ENCODE results near the gene FHL2. TPM values are rescaled to one million over a fixed set of nuclear protein-coding genes. Genes with fewer than 3 reads are reported as not detected.

The FHL2 gene
- total RNA-seq, 1 donor from 2014 or later: 0.16 TPM

DNA sequence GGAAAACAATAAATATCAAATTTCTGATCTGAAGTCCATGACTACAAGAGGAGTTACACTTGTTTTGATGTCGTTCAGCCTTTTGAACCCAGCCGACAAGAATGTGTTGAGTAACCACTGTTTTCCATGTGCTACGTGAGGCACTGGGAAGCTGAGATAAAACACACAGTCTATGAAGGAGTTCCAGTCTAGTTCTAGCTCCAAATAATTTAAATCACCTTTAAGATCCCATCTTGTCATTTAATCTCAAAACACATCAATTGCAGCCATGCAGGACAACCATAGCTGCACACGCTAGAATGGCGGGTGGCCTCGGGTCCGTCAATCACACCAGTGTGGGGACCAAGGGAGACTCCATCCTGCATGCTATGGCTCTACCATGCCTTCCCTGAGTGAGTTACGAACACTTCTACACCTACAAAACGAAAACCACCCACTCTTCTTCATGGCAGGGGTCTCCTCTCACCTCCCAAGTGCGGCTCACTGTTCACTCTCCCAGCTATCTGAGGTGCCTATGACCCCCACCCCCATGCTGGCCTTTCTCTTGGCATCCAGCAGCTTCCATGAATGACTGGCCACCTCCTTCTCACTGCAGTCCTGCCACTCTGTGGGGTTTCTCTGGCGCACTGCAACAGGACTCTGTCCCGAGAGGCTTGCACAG, 3.8 kb downstream of the FHL2 start:
- TF ChIP-seq, protein P1, sequence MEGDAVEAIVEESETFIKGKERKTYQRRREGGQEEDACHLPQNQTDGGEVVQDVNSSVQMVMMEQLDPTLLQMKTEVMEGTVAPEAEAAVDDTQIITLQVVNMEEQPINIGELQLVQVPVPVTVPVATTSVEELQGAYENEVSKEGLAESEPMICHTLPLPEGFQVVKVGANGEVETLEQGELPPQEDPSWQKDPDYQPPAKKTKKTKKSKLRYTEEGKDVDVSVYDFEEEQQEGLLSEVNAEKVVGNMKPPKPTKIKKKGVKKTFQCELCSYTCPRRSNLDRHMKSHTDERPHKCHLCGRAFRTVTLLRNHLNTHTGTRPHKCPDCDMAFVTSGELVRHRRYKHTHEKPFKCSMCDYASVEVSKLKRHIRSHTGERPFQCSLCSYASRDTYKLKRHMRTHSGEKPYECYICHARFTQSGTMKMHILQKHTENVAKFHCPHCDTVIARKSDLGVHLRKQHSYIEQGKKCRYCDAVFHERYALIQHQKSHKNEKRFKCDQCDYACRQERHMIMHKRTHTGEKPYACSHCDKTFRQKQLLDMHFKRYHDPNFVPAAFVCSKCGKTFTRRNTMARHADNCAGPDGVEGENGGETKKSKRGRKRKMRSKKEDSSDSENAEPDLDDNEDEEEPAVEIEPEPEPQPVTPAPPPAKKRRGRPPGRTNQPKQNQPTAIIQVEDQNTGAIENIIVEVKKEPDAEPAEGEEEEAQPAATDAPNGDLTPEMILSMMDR (IDR thresholded peaks at IDR 0.05): no peak
- CTCF ChIA-PET: no interaction called here

GRCh38 chr2:105393373-105394055, 5.3 kb downstream of the FHL2 start:
- Mint-ChIP-seq H3K4me1 (peaks cover 4% of the 10 kb centered on the region), H3K27ac (no peak overlapping the region), H3K4me3 (no peak overlapping the region), H3K27me3 (peaks cover 31% of the 10 kb centered on the region), H3K36me3 (ENCODE audit: low read depth) (no peaks in the 10 kb centered on the region), H3K9me3 (no peaks in the 10 kb centered on the region)
- ATAC-seq (ENCODE audit: low read depth): no peak
- POLR2A ChIA-PET: no interaction called here
- TF ChIP-seq, protein P1 (IDR thresholded peaks at IDR 0.05): no peak
- intact Hi-C loops (cut with micrococcal nuclease): no loop called here
- CTCF ChIA-PET: no interaction called here
- DNase-seq: no peak

More for the DNA sequence above, 3.8 kb downstream of the FHL2 start:
- Mint-ChIP-seq H3K4me1 (peaks cover 7% of the 10 kb centered on the region), H3K36me3 (ENCODE audit: low read depth) (no peaks in the 10 kb centered on the region), H3K27me3 (peaks cover 41% of the 10 kb centered on the region), H3K9me3 (no peaks in the 10 kb centered on the region), H3K4me3 (no peak overlapping the region), H3K27ac (no peak overlapping the region)
- ATAC-seq (ENCODE audit: low read depth): no peak
- DNase-seq: no peak
- POLR2A ChIA-PET: no interaction called here
- intact Hi-C loops (cut with micrococcal nuclease): no loop called here

GRCh38 chr2:105391763-105392662, 6.8 kb downstream of the FHL2 start:
- ChIA-PET POLR2A (no interaction called here), CTCF (no interaction called here)
- no peak for ATAC-seq (ENCODE audit: low read depth)
- TF ChIP-seq, protein P1 (IDR thresholded peaks at IDR 0.05): no peak
- Mint-ChIP-seq H3K27me3 (peaks cover 22% of the 10 kb centered on the region), H3K36me3 (ENCODE audit: low read depth) (no peaks in the 10 kb centered on the region), H3K4me1 (no peaks in the 10 kb centered on the region), H3K4me3 (no peak overlapping the region), H3K9me3 (no peaks in the 10 kb centered on the region), H3K27ac (no peak overlapping the region)
- intact Hi-C loops (cut with micrococcal nuclease): no loop called here
- DNase-seq: no peak

DNA sequence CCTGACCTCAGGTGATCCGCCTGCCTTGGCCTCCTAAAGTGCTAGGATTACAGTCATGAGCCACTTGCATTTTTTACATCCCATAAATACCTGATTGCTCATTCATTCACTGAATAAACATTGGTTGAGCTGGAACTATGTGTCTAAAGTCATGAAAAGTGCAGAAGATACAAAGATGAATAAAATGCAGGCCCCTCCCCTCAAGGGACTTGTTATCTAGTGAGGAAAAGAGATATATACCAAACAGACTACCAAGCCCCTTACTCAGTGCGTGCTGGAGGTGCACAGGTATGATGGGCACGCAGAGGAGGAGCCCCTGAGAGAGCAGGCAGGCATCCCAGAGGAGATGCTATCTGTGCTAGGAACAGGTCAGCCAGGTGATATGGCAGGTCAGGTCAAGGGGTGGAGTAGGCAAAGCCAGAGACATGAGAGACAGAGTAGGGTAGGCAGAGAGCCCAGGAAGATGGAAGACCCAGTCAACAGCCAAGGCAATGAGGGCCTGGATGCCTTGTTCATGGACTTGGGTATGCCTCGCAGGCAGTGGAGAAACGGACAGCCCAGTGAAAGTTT, 7.7 kb downstream of the FHL2 start:
- DNase-seq (no peak), ATAC-seq (ENCODE audit: low read depth) (no peak)
- CTCF ChIA-PET: no interaction called here
- Mint-ChIP-seq H3K4me3 (no peak overlapping the region), H3K9me3 (no peaks in the 10 kb centered on the region), H3K36me3 (ENCODE audit: low read depth) (no peaks in the 10 kb centered on the region), H3K4me1 (no peaks in the 10 kb centered on the region), H3K27me3 (peaks cover 16% of the 10 kb centered on the region), H3K27ac (no peak overlapping the region)
- TF ChIP-seq, protein P1 (IDR thresholded peaks at IDR 0.05): no peak
- POLR2A ChIA-PET: no interaction called here
- intact Hi-C loops (cut with micrococcal nuclease): no loop called here

DNA sequence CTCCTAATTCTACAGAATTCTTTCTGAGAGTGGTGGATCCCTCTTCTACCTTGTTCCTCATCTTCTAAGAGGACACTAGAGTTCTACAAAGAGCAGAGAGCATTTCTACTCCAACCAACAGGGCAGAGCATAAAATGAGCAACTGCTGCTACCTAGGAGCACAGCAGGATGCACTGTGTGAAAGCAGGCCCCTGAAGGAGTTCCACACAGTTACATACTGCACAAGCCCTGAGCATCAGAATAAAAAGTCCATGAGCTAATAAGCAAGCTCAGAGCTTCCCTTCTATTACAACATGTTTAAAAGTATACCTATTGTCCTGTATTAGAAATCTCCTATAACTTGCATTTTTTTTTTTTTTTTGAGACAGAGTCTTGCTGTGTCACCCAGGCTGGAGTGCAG, 8.4 kb downstream of the FHL2 start:
- H3K36me3 Mint-ChIP-seq (ENCODE audit: low read depth): no peaks in the 10 kb centered on the region
- TF ChIP-seq, protein P1 (IDR thresholded peaks at IDR 0.05): no peak
- ATAC-seq (ENCODE audit: low read depth): no peak
- ChIA-PET CTCF (no interaction called here), POLR2A (no interaction called here)
- intact Hi-C loops (cut with micrococcal nuclease): no loop called here
- peaks cover 9% of the 10 kb centered on the region for H3K27me3 Mint-ChIP-seq
- H3K9me3 Mint-ChIP-seq: no peaks in the 10 kb centered on the region
- H3K4me1 Mint-ChIP-seq: no peaks in the 10 kb centered on the region
- no peak overlapping the region for H3K27ac Mint-ChIP-seq
- no peak overlapping the region for H3K4me3 Mint-ChIP-seq
- no peak for DNase-seq
